IMR-90 (cell line): ENCODE data around the gene EEPD1. TPM values are rescaled to one million over a fixed set of nuclear protein-coding genes. Genes with fewer than 3 reads are reported as not detected.

Experiments
- ATAC-seq: fragments of 200-7000 bp; cut with Tn5 transposase; 2 replicates; pipeline ENCODE4 v1.9.1; 2020; ENCODE audit warnings: low read depth, mild to moderate bottlenecking, moderate library complexity
- BruUV-seq: library from RNA; stranded (reverse); fragments of 400-500 nt; replicated peaks from 2 replicates; lab custom pipeline; 2021; lab: Mats Ljungman, UMichigan
- CTCF ChIA-PET: fragments of 300-600 bp; formaldehyde crosslinking; extraction: SDS; loops from one replicate; lab custom pipeline; 2021; ENCODE audit warnings: antibody characterized with exemption; lab: Yijun Ruan, JAX
- POLR2A ChIA-PET: fragments of 300-600 bp; sonication (Branson Sonifier 250); formaldehyde crosslinking; loops from one replicate; lab custom pipeline; 2022; ENCODE audit warnings: antibody characterized with exemption; ENCODE audit not compliant: unreplicated experiment; lab: Charles Lee
- DNase-seq: peaks from one replicate; pipeline ENCODE4 v3.0.0; 2013
- H2AFZ ChIP-seq: replicated peaks from 2 replicates; pipeline ENCODE3; 2013; ENCODE audit warnings: low read length, mild to moderate bottlenecking; ENCODE audit not compliant: poor library complexity
- H2AK5ac ChIP-seq: 2 replicates; pipeline ENCODE4 v1.6.1; 2013; ENCODE audit warnings: low read depth, low read length, inconsistent platforms
- H2AK9ac ChIP-seq: replicated peaks from 2 replicates; pipeline ENCODE3; 2013; ENCODE audit warnings: mild to moderate bottlenecking, low read depth, low read length, moderate library complexity; ENCODE audit not compliant: poor library complexity
- H2BK120ac ChIP-seq: 2 replicates; pipeline ENCODE4 v1.6.1; 2013; ENCODE audit warnings: low read depth, low read length, inconsistent platforms
- H2BK15ac ChIP-seq: 3 replicates; pipeline ENCODE4 v1.6.1; 2013; ENCODE audit warnings: low read depth, low read length, inconsistent platforms
- H2BK20ac ChIP-seq: 2 replicates; pipeline ENCODE4 v1.6.1; 2013; ENCODE audit warnings: low read depth, mild to moderate bottlenecking, inconsistent platforms, low read length, moderate library complexity
- H2BK5ac ChIP-seq: 2 replicates; pipeline ENCODE4 v1.6.1; 2013; ENCODE audit warnings: mild to moderate bottlenecking, low read depth, low read length, inconsistent platforms; ENCODE audit not compliant: poor library complexity, severe bottlenecking
- H3K14ac ChIP-seq: replicated peaks from 2 replicates; pipeline ENCODE4 v1.6.1; 2013; ENCODE audit warnings: low read depth, low read length, inconsistent platforms
- H3K18ac ChIP-seq: 2 replicates; pipeline ENCODE4 v1.6.1; 2013; ENCODE audit warnings: low read depth, low read length, control low read depth
- H3K23ac ChIP-seq: 2 replicates; pipeline ENCODE4 v1.6.1; 2013; ENCODE audit warnings: low read depth, low read length, inconsistent platforms
- H3K27ac ChIP-seq: 2 replicates; pipeline ENCODE4 v1.5.1; 2013; ENCODE audit warnings: mild to moderate bottlenecking, control low read depth, low read length; ENCODE audit not compliant: insufficient read depth
- H3K27me3 ChIP-seq: 2 replicates; pipeline ENCODE4 v1.6.1; 2013; ENCODE audit warnings: low read length; ENCODE audit not compliant: control insufficient read depth, insufficient read depth
- H3K36me3 ChIP-seq: 2 replicates; pipeline ENCODE4 v1.6.1; 2013; ENCODE audit warnings: low read length, mixed read lengths; ENCODE audit not compliant: control insufficient read depth, insufficient read depth
- H3K4ac ChIP-seq: 2 replicates; pipeline ENCODE4 v1.6.1; 2013; ENCODE audit warnings: low read depth, low read length, inconsistent platforms
- H3K4me1 ChIP-seq: 2 replicates; pipeline ENCODE4 v1.6.1; 2013; ENCODE audit warnings: low read length, mixed read lengths; ENCODE audit not compliant: control insufficient read depth, insufficient read depth
- H3K4me2 ChIP-seq: 2 replicates; pipeline ENCODE4 v1.6.1; 2013; ENCODE audit warnings: low read depth, mild to moderate bottlenecking, control low read depth, low read length, moderate library complexity
- H3K4me3 ChIP-seq: 2 replicates; pipeline ENCODE4 v1.5.1; 2013; ENCODE audit warnings: low read depth, mild to moderate bottlenecking, control low read depth, low read length, moderate library complexity; ENCODE audit not compliant: insufficient read depth
- H3K56ac ChIP-seq: 2 replicates; pipeline ENCODE4 v1.6.1; 2013; ENCODE audit warnings: low read length, inconsistent platforms; ENCODE audit not compliant: insufficient read depth; ENCODE audit errors: extremely low read depth
- H3K79me1 ChIP-seq, 2 experiments: 2 replicates each; pipeline ENCODE4 v1.6.1; 2013; ENCODE audit warnings: low read length in 2 of 2, inconsistent platforms in 1 of 2, low read depth in 1 of 2
- H3K9ac ChIP-seq: 2 replicates; pipeline ENCODE4 v1.6.1; 2013; ENCODE audit warnings: low read depth, low read length, control low read depth
- H3K9me1 ChIP-seq: 2 replicates; pipeline ENCODE4 v1.6.1; 2013; ENCODE audit warnings: low read length, inconsistent platforms; ENCODE audit not compliant: insufficient read depth
- H3K9me3 ChIP-seq: 2 replicates; pipeline ENCODE4 v1.6.1; 2013; ENCODE audit warnings: low read length; ENCODE audit not compliant: control insufficient read depth, insufficient read depth
- H4K20me1 ChIP-seq: 2 replicates; pipeline ENCODE4 v1.6.1; 2013; ENCODE audit warnings: low read length, inconsistent platforms; ENCODE audit not compliant: insufficient read depth
- H4K5ac ChIP-seq: 2 replicates; pipeline ENCODE4 v1.6.1; 2013; ENCODE audit warnings: mild to moderate bottlenecking, low read depth, low read length, control low read depth
- H4K8ac ChIP-seq, 2 experiments: 2 replicates each; pipeline ENCODE4 v1.6.1; 2013; ENCODE audit warnings: low read depth in 2 of 2, low read length in 2 of 2, control low read depth in 1 of 2, inconsistent platforms in 1 of 2
- H4K91ac ChIP-seq: 2 replicates; pipeline ENCODE4 v1.6.1; 2013; ENCODE audit warnings: low read depth, low read length, inconsistent platforms; ENCODE audit not compliant: insufficient read depth
- CEBPB ChIP-seq: IDR thresholded peaks from 2 replicates; pipeline ENCODE4 v1.6.1; 2012; ENCODE audit warnings: low read depth, low read length, improper control_type of control experiment
- RAD21 ChIP-seq: IDR thresholded peaks from 2 replicates; pipeline ENCODE4 v1.6.1; 2012; ENCODE audit warnings: low read length, improper control_type of control experiment
- SMC3 ChIP-seq: fragments of 150-350 bp; IDR thresholded peaks from 2 replicates; pipeline ENCODE4 v1.6.1; 2016; ENCODE audit warnings: low read depth, mild to moderate bottlenecking, antibody characterized with exemption, low read length, moderate library complexity
- WGBS, 2 experiments: methylation state at CpG; one replicate each; pipeline versions ENCODE4 v1.1.5 to v1.1.7; 2013; ENCODE audit warnings: missing lambda C conversion rate in 2 of 2; ENCODE audit not compliant: insufficient read length in 1 of 2; ENCODE audit errors: extremely low coverage in 2 of 2; 5-methylcytosine and 5-hydroxymethylcytosine counted together
- dilution Hi-C: fragments of 300-500 bp; cut with HindIII; formaldehyde crosslinking; loops from one replicate; pipeline ENCODE4 v1.14.3; 2018; ENCODE audit warnings: low sequenced_read_pairs; ENCODE audit not compliant: unreplicated experiment
- in situ Hi-C: fragments of 300-500 bp; cut with MboI; formaldehyde crosslinking; loops from 3 replicates; pipeline ENCODE4 v1.14.3; 2019; ENCODE audit warnings: low sequenced_read_pairs, inconsistent platforms, mixed read lengths
- intact Hi-C: fragments of 100-400 bp; cut with micrococcal nuclease; formaldehyde crosslinking; loops from 2 replicates; pipeline ENCODE4 v1.10.0; 2022
- polyA plus RNA-seq, 3 experiments: library from polyadenylated mRNA; depleted of rRNA; stranded (reverse); fragments of >200 nt; gene quantifications; 2 replicates each; pipeline ENCODE4 v1.2.3, GENCODE V29; 2012; ENCODE audit warnings: low replicate concordance in 1 of 3
- total RNA-seq: library from RNA; depleted of rRNA; stranded (reverse); fragments of >200 nt; gene quantifications from 2 replicates; pipeline ENCODE4 v1.2.3, GENCODE V29; 2012
- TF ChIP-seq, protein P1 (sequence below): conservative IDR thresholded peaks from 2 replicates; pipeline ENCODE4 v1.5.1; 2012; ENCODE audit warnings: mild to moderate bottlenecking, low read depth, low read length, improper control_type of control experiment
- TF ChIP-seq, protein P2 (sequence below): fragments of 150-350 bp; IDR thresholded peaks from 2 replicates; pipeline ENCODE4 v1.6.1; 2017; ENCODE audit warnings: mild to moderate bottlenecking, antibody characterized with exemption, low read length, low read depth
- TF ChIP-seq, protein P3 (sequence below): fragments of 150-350 bp; IDR thresholded peaks from 2 replicates; pipeline ENCODE4 v1.6.1; 2016; ENCODE audit warnings: low read depth, mild to moderate bottlenecking, low read length, moderate library complexity, borderline replicate concordance

Gene EEPD1
- total and polyA plus RNA-seq, 2 of the 4 experiments (the other 2 are of a cell fraction): 7.3 to 15.2 TPM

DNA sequence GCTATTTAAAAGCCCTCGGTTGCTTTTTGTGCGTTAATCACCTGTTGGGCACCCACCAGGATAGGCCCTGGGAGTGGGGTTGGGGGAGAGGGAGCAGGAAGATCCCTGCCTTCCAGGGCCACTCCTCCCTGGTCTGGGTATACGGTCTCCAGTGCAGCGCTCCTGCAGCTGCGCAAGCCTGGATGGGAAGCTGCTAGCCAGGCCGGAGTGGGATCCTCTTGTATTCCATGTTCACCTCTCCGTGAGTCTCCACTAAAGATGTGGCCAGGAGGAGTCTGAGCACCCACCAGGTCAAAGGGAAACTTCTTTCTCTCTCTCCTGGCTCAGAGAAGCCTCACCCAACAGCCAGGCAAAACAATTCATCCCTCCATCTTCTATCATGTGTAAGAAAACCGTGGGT is 157.8 kb downstream of the EEPD1 start:
- ATAC-seq: no peak
- H3K4me2 ChIP-seq: no peak overlapping the region
- H3K79me1 ChIP-seq: no peaks in the 10 kb centered on the region
- no peak overlapping the region for H3K23ac ChIP-seq
- H2BK120ac ChIP-seq: no peak overlapping the region
- no peak overlapping the region for H3K4me3 ChIP-seq
- intact Hi-C loops: no loop called here
- H2AK9ac ChIP-seq: no peak overlapping the region
- dilution Hi-C loops: loop anchor here (25.0 kb wide), 1 partner anchor 324 kb away; no protein-coding TSS in a partner anchor
- no peaks in the 10 kb centered on the region for H4K20me1 ChIP-seq
- H4K8ac ChIP-seq: no peak overlapping the region
- no peak overlapping the region for H3K18ac ChIP-seq
- no peak for DNase-seq
- CTCF ChIA-PET: no interaction called here
- H2BK15ac ChIP-seq: no peak overlapping the region
- H3K9ac ChIP-seq: no peak overlapping the region
- H2AFZ ChIP-seq: no peak overlapping the region
- H4K91ac ChIP-seq: no peak overlapping the region
- in situ Hi-C loops: no loop called here
- H2BK20ac ChIP-seq: no peak overlapping the region
- no peak overlapping the region for H2BK5ac ChIP-seq
- TF ChIP-seq, protein P1, sequence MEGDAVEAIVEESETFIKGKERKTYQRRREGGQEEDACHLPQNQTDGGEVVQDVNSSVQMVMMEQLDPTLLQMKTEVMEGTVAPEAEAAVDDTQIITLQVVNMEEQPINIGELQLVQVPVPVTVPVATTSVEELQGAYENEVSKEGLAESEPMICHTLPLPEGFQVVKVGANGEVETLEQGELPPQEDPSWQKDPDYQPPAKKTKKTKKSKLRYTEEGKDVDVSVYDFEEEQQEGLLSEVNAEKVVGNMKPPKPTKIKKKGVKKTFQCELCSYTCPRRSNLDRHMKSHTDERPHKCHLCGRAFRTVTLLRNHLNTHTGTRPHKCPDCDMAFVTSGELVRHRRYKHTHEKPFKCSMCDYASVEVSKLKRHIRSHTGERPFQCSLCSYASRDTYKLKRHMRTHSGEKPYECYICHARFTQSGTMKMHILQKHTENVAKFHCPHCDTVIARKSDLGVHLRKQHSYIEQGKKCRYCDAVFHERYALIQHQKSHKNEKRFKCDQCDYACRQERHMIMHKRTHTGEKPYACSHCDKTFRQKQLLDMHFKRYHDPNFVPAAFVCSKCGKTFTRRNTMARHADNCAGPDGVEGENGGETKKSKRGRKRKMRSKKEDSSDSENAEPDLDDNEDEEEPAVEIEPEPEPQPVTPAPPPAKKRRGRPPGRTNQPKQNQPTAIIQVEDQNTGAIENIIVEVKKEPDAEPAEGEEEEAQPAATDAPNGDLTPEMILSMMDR: no peak
- TF ChIP-seq CEBPB (no peak), SMC3 (no peak), RAD21 (no peak)
- TF ChIP-seq, protein P2, sequence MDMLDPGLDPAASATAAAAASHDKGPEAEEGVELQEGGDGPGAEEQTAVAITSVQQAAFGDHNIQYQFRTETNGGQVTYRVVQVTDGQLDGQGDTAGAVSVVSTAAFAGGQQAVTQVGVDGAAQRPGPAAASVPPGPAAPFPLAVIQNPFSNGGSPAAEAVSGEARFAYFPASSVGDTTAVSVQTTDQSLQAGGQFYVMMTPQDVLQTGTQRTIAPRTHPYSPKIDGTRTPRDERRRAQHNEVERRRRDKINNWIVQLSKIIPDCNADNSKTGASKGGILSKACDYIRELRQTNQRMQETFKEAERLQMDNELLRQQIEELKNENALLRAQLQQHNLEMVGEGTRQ: no peak
- TF ChIP-seq, protein P3, sequence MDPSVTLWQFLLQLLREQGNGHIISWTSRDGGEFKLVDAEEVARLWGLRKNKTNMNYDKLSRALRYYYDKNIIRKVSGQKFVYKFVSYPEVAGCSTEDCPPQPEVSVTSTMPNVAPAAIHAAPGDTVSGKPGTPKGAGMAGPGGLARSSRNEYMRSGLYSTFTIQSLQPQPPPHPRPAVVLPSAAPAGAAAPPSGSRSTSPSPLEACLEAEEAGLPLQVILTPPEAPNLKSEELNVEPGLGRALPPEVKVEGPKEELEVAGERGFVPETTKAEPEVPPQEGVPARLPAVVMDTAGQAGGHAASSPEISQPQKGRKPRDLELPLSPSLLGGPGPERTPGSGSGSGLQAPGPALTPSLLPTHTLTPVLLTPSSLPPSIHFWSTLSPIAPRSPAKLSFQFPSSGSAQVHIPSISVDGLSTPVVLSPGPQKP: no peak
- H3K14ac ChIP-seq: no peak overlapping the region
- 100% methylated on average over 2 of the region's 8 CpGs; no CpG with 5 or more reads in 1 of the 2 experiments for WGBS, 2 experiments
- H3K4ac ChIP-seq: no peak overlapping the region
- no peak overlapping the region for H2AK5ac ChIP-seq
- H3K27me3 ChIP-seq: peaks cover 9% of the 10 kb centered on the region
- no peak overlapping the region for H3K56ac ChIP-seq
- no peaks in the 10 kb centered on the region for H3K36me3 ChIP-seq
- POLR2A ChIA-PET: no interaction called here
- H4K5ac ChIP-seq: no peak overlapping the region
- no peaks in the 10 kb centered on the region; the same call in 1 of the 2 replicates for H3K9me1 ChIP-seq
- no peaks in the 10 kb centered on the region for H3K4me1 ChIP-seq
- no peak overlapping the region for H3K27ac ChIP-seq
- no TSS peak for BruUV-seq
- H3K9me3 ChIP-seq: no peaks in the 10 kb centered on the region
